ENCODE measurements around the gene EDIL3.
"Not testable (repeated sequence)": the region's sequence is repeated elsewhere in the genome, so short reads cannot be mapped to it uniquely, and the experiment has no call there.

EDIL3 gene

DNA sequence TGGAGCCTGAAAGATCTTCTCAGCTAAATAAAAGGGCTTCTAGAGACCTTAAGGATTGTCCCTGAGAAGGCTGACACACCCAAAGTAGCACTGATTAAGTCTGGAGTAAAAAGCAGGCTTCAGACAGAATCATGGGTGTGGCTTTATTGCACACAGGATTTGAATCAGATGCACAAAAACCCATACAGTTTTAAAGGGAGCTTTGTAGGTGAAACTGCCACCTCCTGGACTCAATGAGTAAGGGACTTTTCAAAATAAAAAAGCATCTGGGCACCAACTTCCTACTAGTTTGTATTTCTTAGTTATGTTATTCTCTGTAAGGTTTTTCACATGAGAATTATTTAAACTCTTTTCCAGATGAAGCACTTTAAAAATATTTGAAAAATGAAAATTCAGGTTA lies 129.4 kb downstream of the EDIL3 start:
- no peak for DNase-seq

GRCh38 chr5:84253946-84254345 lies 130.7 kb downstream of the EDIL3 start:
- no peak for DNase-seq

DNA sequence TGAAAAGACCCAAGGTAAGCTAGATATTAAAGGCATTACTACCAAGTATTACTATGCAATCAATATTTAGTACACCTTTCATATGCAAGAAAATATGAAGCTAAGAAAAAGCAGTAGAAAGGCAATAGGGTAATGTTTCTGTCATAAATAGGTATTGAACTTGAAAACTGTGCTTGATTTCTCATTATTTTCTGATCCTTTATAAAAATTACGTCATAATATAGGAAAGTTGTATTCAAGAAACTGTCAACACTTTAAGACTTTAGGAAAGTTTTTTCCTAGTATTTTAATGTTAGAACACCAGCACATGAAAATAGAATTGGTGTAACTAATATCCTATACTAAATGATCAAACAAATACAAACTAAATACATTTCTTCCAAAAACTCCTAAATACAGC lies 133.2 kb downstream of the EDIL3 start:
- no peak for DNase-seq

- DNase-seq = no peak
Measured at GRCh38 chr5:84249918-84250630, 134.6 kb downstream of the EDIL3 start.

DNA sequence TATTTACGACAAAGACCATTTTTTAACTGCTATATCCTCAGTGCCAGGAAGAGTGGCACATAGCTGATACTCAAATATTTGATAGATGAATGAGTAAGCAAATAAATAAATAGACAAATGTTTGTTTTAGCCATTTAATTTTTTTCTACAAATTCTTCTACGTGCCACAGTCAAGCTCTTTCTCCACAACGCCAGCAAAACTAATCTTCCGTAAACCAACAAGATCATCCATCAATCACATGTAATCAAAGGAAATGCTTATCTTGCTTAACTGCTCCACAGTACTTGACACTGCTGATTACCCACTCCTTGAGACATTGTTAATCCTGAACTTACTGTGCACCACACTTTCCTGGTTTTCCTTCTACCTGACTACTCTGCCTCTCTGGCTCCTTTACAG lies 136.7 kb downstream of the EDIL3 start:
- no peak for DNase-seq

GRCh38 chr5:84242286-84242685 lies 142.4 kb downstream of the EDIL3 start:
- no peak for DNase-seq

DNA sequence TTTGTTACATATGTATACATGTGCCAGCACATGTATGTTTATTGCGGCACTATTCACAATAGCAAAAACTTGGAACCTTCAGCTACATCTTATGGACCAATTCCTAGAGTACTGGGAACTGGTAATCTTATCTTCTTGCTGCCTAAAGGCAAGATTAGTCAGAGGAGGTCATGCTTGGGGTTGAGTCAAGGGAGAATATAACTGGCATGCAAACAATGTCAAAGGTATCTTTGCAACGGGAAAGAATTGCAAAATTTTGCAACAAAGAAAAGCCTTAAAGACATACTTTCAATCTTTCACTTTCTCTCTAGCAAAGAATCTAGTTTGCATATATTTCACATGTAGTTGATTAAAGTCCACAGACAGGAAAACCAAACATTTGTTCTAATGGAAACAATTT lies 145.2 kb downstream of the EDIL3 start:
- no peak for DNase-seq

- no peak for DNase-seq
Measured at GRCh38 chr5:84237126-84237525, 147.6 kb downstream of the EDIL3 start.

- DNase-seq = no peak
Measured at GRCh38 chr5:84231433-84231832, 153.2 kb downstream of the EDIL3 start.

GRCh38 chr5:84229045-84229444 lies 155.6 kb downstream of the EDIL3 start:
- DNase-seq = no peak

DNA sequence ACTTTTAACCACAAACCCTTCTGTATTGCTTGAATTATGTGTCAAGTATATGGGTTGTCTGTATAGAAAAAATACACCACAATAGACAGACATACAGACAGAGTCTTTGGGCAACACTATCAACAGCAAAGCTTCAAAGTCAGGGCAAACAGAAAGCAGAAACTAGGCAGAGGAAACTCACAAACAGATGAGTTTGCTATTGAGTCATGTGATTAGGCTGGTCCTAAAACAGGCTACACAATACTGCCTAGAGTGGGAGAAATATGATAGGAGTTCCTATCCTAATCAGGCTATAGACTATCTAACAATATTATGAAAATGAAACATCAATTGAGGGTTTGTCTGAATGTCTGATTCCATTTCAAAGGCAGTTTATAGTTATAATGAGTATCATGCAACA lies 156.4 kb downstream of the EDIL3 start:
- DNase-seq = no peak

GRCh38 chr5:84227236-84227635 lies 157.4 kb downstream of the EDIL3 start:
- DNase-seq = no peak

- no peak for DNase-seq
Measured at GRCh38 chr5:84218546-84218945, 166.1 kb downstream of the EDIL3 start.

DNA sequence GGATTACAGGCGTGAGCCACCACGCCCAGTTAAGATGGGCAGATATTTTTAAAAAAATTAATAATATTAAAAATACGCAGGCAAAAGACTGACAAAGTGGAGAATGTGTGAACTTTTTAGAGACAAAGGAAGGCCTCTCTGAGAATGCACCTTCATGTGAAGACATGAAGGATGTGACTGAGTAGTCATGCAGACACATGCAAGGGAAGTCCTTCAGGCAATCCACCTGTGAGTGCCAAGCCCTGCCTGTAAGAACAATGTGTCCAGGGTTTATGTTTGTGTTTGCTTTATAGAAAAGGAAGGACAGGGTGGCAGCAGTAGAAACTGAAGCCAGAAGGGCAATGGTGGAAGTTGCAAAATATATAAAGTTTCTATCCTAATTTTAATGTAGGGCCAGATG lies 169.2 kb downstream of the EDIL3 start:
- DNase-seq = no peak

- DNase-seq = no peak
Measured at GRCh38 chr5:84213861-84214260, 170.8 kb downstream of the EDIL3 start.

DNA sequence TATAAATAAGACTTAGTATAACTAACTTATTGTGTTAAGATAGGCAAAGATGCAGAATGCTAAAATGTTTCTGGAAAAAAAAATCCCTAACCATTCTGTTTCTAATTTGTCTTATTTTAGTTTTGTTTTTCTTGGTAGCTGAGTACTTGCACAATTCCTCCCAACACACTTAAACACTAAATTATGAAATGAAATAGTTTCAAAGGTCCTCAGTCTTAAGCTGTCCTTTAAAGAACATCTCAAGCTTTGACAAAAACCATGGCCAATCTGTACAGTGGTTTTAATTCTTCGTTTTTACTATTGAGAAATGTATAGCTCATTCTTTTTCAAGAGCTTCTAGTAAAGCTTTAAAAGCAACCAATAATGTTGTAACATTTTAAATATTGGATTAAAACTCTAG lies 171.5 kb downstream of the EDIL3 start:
- DNase-seq = no peak

DNA sequence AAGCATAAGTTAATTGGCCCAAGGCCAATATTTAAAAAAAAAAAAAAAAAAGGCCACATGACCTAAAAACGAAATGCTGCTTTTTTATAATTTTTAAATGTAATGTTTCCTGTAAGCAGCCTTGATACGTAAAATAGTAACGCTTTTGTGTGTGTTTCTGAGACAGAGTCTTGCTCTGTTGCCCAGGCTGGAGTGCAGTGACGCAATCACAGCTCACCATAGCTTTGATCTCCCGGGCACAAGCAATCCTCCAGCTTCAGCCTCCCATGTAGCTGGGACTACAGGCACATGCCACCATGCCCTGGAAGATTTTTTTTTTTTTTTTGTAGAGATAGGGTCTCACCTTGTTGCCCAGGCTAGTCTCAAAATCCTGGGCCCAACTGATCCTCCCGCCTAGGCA lies 179.9 kb downstream of the EDIL3 start:
- DNase-seq = no peak

DNA sequence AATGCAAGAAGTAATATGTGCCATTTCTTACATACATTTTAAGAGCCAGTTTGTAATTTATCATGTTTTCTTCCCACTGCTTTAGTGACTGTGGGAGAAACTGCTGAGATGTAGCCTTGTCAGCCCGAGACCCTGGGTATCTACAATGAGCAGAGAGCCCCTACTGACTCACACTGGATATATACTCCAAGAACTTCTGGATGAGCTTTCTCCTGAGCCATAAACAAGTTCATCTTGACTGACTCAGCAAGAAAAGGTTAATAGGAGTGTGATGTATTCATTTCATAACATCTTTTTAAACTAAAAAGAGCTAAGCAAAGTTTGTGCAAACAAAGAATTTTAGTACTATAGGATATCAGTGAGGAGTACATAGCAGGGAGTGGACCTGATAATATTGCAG lies 182.5 kb downstream of the EDIL3 start:
- DNase-seq = no peak

DNA sequence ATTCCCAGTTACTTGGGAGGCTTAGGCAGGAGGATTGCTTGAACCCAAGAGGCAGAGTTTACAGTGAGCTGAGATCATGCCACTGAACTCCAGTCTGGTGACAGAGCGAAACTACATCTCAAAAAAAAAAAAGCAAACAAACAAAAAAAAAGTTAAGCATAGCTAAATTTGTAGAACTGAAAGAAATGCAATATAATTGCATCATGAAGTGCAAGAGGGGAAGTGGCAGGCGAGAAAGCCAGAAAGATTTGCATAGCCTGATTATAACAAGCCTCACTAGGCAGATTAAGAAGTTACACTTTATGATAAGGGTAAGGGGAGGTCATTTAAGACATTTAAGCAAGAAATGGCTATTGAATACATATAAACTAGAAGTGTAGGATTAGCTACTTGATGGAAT lies 187.1 kb downstream of the EDIL3 start:
- no peak for DNase-seq

DNA sequence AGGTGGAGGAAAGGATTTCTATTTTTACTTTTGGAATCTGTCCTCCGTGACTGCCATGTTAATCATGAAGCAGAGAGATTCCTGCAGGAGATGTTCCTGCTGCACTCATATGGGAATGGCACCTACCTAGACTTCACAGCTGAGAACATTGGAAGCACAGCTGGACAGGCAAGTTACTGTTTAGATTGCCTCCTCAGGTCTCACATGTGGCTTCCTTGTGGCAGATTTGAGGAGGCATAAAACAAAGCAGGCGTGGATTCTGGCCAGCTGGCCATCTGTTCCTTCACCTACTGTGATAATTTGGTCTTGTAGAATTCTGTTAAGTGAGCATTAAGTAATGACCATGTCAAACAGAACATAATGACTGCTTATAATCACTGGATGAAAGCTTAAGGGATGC lies 193.4 kb downstream of the EDIL3 start:
- no peak for DNase-seq

- no peak for DNase-seq
Measured at GRCh38 chr5:84184857-84185256, 199.8 kb downstream of the EDIL3 start.

- no peak for DNase-seq
Measured at GRCh38 chr5:84181093-84181492, 203.6 kb downstream of the EDIL3 start.

GRCh38 chr5:84168841-84169240 lies 215.8 kb downstream of the EDIL3 start:
- no peak for DNase-seq

GRCh38 chr5:84163671-84164070 lies 221.0 kb downstream of the EDIL3 start:
- no peak for DNase-seq

DNA sequence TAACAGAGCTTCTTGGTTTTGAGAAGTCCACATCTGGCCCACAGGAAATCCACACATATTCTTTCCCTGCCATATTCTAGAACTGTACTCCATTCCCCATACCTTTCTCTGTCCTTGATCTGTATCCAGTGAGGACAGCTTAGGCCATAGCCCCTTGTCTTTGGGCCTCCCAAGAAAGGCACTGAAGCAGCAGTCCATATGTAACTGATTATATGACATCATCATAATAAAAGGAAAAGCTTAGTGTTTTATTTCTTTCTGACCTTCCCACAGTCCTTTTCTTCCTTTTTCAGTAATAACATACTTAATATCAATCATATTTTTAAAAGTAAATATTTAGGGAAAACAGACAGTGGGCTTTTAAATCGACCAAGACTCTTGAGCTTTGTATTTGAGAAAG lies 222.0 kb downstream of the EDIL3 start:
- DNase-seq = no peak

GRCh38 chr5:84160650-84161049 lies 224.0 kb downstream of the EDIL3 start:
- not testable (repeated sequence) for DNase-seq
